ENCODE measurements around the gene SASH3.

- TF ChIP-seq TAF1 (IDR thresholded peaks at IDR 0.05; ENCODE audit: low read depth, low read length) (no peak), POLR2A (IDR thresholded peaks at IDR 0.05; ENCODE audit: low read depth, low read length) (no peak), POLR2AphosphoS5 (IDR thresholded peaks at IDR 0.05; ENCODE audit: low read depth, low read length) (no peak), POU2F2 (IDR thresholded peaks at IDR 0.05; ENCODE audit: low read depth, low read length) (no peak)
Measured at GRCh38 chrX:129783291-129783713, 3.6 kb downstream of the SASH3 start.
